Esophagus squamous epithelium (tissue), 5 donors: ENCODE measurements around the gene CUEDC2. TPM values are rescaled to one million over a fixed set of nuclear protein-coding genes. Genes with fewer than 3 reads are reported as not detected.
A peak's percentile ranks its signal among the peaks of the same experiment; 100 is the strongest.

Experiments used
- DNase-seq: peaks from one replicate; lab custom pipeline; 2025; lab: John Stamatoyannopoulos, UW
- H3K27ac ChIP-seq, 4 donors: fragments of 200-600 bp; sonication (generic); one replicate each; pipeline ENCODE4 v1.5.1; 2016 to 2019; ENCODE audit warnings: mild to moderate bottlenecking in 1 of 4
- H3K27me3 ChIP-seq, 4 donors: fragments of 200-600 bp; sonication (generic); 1 replicate in 3 of 4; 2 replicates in 1 of 4; pipeline versions ENCODE4 v1.5.1 to v1.6.0; 2017 to 2021; ENCODE audit warnings: antibody characterized with exemption in 1 of 4
- H3K36me3 ChIP-seq, 3 donors: fragments of 200-600 bp; sonication (generic); one replicate each; pipeline ENCODE4 v1.5.1; 2016 to 2019
- H3K4me1 ChIP-seq, 3 donors: fragments of 200-600 bp; sonication (generic); one replicate each; pipeline ENCODE4 v1.5.1; 2017 to 2019
- H3K4me3 ChIP-seq, 4 donors: fragments of 200-600 bp; sonication (generic); 1 replicate in 3 of 4; 2 replicates in 1 of 4; pipeline ENCODE4 v1.5.1; 2016 to 2019; ENCODE audit warnings: mild to moderate bottlenecking in 2 of 4, moderate library complexity in 1 of 4
- H3K9me3 ChIP-seq, 3 donors: fragments of 200-600 bp; sonication (generic); one replicate each; pipeline ENCODE4 v1.5.1; 2016 to 2019
- CTCF ChIP-seq, 6 experiments: fragments of 450-650 bp in 4 of 6; fragments of 200-600 bp in 2 of 6; sonication (generic) in 2 of 6; IDR thresholded peaks; one replicate each; pipeline ENCODE4 v1.5.1; 2016 to 2019; ENCODE audit warnings: antibody characterized with exemption in 6 of 6, mild to moderate bottlenecking in 4 of 6, moderate library complexity in 4 of 6
- POLR2A ChIP-seq, 4 donors: fragments of 450-650 bp; IDR thresholded peaks; one replicate each; pipeline ENCODE4 v1.6.1; 2017; ENCODE audit warnings: antibody characterized with exemption in 4 of 4, mild to moderate bottlenecking in 4 of 4, moderate library complexity in 3 of 4
- WGBS, 2 donors: methylation state at CpG; one replicate each; pipeline ENCODE4 v1.1.5; 2018; 5-methylcytosine and 5-hydroxymethylcytosine counted together
- intact Hi-C: fragments of 100-400 bp; cut with DNase I; formaldehyde crosslinking; loops from one replicate; pipeline ENCODE4 v1.15.0; 2022
- total RNA-seq, 4 donors: library from RNA; depleted of rRNA; stranded (reverse); fragments of >200 nt; gene quantifications; one replicate each; pipeline ENCODE4 v1.1.0, GENCODE V29; 2016
- donor health status: DM: yes; HTN: yes; CAD: no.

CUEDC2 gene
- total RNA-seq, 4 donors from 2014 or later: 16.6 to 37.6 (median 27.0) TPM

DNA sequence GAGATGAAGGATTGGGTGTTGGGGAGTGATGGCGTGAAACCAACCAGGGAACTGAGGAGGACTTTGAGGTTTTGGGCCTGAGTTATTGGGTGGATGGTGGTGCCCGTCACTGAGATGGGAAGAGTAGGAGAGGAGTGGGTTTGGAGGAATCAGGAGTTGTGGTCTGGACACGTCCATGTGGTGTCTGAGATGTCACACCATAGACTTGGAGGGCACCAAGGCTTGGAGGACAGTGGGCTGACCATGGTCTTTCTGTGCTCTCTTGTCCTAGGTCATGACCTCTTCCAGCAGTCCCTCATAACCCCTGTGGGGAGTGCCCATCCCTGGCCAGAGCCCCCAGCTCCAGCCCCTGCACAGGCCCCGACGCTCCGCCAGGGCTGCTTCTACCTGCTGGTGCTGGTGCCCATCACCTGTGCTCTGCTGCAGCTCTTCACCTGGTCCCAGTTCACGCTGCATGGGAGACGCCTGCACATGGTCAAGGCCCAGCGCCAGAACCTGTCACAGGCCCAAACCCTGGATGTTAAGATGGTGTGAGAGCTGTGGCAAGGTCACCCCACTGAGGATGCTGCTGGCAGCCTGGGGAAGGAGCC lies 43.2 kb upstream of the CUEDC2 start:
- no peaks in the 10 kb centered on the region for H3K9me3 ChIP-seq
- intact Hi-C loops: no loop called here
- H3K27me3 ChIP-seq: no peaks in the 10 kb centered on the region
- H3K4me1 ChIP-seq: no peaks in the 10 kb centered on the region
- H3K4me3 ChIP-seq: no peak overlapping the region
- peaks cover 2 to 16% (median 14%) of the 10 kb centered on the region in 3 donors for H3K36me3 ChIP-seq
- WGBS, 2 donors: 88 to 97% methylated on average over 4 to 7 of the region's 9 CpGs
- DNase-seq: no peak
- TF ChIP-seq POLR2A (IDR thresholded peaks at IDR 0.05) (no peak), CTCF (IDR thresholded peaks at IDR 0.05) (no peak)
- no peak overlapping the region for H3K27ac ChIP-seq

- 83% methylated on average over 18 to 22 of the region's 27 CpGs for WGBS, 2 donors
- no peaks in the 10 kb centered on the region for H3K9me3 ChIP-seq
- no peaks in the 10 kb centered on the region for H3K36me3 ChIP-seq
- no peak for TF ChIP-seq CTCF (IDR thresholded peaks at IDR 0.05)
- TF ChIP-seq POLR2A (IDR thresholded peaks at IDR 0.05): no peak
- H3K4me3 ChIP-seq: no peak overlapping the region
- intact Hi-C loops: no loop called here
- H3K27ac ChIP-seq: no peak overlapping the region
- no peak for DNase-seq
- H3K4me1 ChIP-seq: no peaks in the 10 kb centered on the region
- H3K27me3 ChIP-seq: no peaks in the 10 kb centered on the region
These were observed 41.3 kb upstream of the CUEDC2 start for GRCh38 chr10:102473445-102474331.

GRCh38 chr10:102470579-102471546 lies 38.5 kb upstream of the CUEDC2 start:
- H3K27ac ChIP-seq: no peak overlapping the region
- no peak overlapping the region for H3K4me3 ChIP-seq
- H3K9me3 ChIP-seq: no peaks in the 10 kb centered on the region
- DNase-seq: no peak
- no peaks in the 10 kb centered on the region for H3K36me3 ChIP-seq
- peaks cover 0 to 11% (median 0%) of the 10 kb centered on the region in 3 donors for H3K4me1 ChIP-seq
- WGBS, 2 donors: 91 to 94% methylated on average over 15 to 24 of the region's 36 CpGs
- TF ChIP-seq POLR2A (IDR thresholded peaks at IDR 0.05): no peak
- TF ChIP-seq CTCF (IDR thresholded peaks at IDR 0.05): no peak
- intact Hi-C loops: no loop called here
- H3K27me3 ChIP-seq: no peaks in the 10 kb centered on the region

GRCh38 chr10:102468683-102469082 lies 36.3 kb upstream of the CUEDC2 start:
- H3K9me3 ChIP-seq: no peaks in the 10 kb centered on the region
- H3K27me3 ChIP-seq: no peaks in the 10 kb centered on the region
- peaks cover 0 to 14% (median 0%) of the 10 kb centered on the region in 3 donors for H3K4me1 ChIP-seq
- no peaks in the 10 kb centered on the region for H3K36me3 ChIP-seq
- WGBS, 2 donors: 68 to 72% methylated on average over 7 to 9 of the region's 9 CpGs
- no peak overlapping the region for H3K4me3 ChIP-seq
- TF ChIP-seq POLR2A (IDR thresholded peaks at IDR 0.05) (no peak), CTCF (IDR thresholded peaks at IDR 0.05) (no peak)
- intact Hi-C loops: no loop called here
- DNase-seq: no peak
- H3K27ac ChIP-seq: peak overlapping the region in 1 of 4 donors; percentile 14
